Activated naive CD8-positive, alpha-beta T cell treated with anti-CD3 and anti-CD28 coated beads, Interleukin-2, amount 10 ng/mL, durations not matched to agents 7 days and 5 days (primary cell): ENCODE measurements around the gene GAK. TPM values are rescaled to one million over a fixed set of nuclear protein-coding genes. Genes with fewer than 3 reads are reported as not detected.
"Not testable (repeated sequence)": the region's sequence is repeated elsewhere in the genome, so short reads cannot be mapped to it uniquely, and the experiment has no call there.

Source experiments
- ATAC-seq: fragments of 150-1000 bp; cut with Tn5 transposase; one replicate; pipeline ENCODE4 v1.10.0; 2021; ENCODE audit warnings: low read depth, moderate library complexity
- POLR2A ChIA-PET: fragments of 350-600 bp; sonication (Branson Sonifier 250); formaldehyde crosslinking; loops from one replicate; lab custom pipeline; 2021; ENCODE audit warnings: antibody characterized with exemption; lab: Charles Lee
- DNase-seq: peaks from one replicate; pipeline ENCODE4 v3.0.0; 2021
- H3K27ac Mint-ChIP-seq: one replicate; pipeline ENCODE4 v1.8.0; 2022; ENCODE audit warnings: mild to moderate bottlenecking, mixed read lengths
- H3K27me3 Mint-ChIP-seq: one replicate; pipeline ENCODE4 v1.8.0; 2022; ENCODE audit warnings: mild to moderate bottlenecking, moderate library complexity, mixed read lengths
- H3K36me3 Mint-ChIP-seq: one replicate; pipeline ENCODE4 v1.8.0; 2021; ENCODE audit warnings: mild to moderate bottlenecking, mixed read lengths
- H3K4me1 Mint-ChIP-seq: one replicate; pipeline ENCODE4 v1.8.0; 2021; ENCODE audit warnings: mixed read lengths
- H3K4me3 Mint-ChIP-seq: one replicate; pipeline ENCODE4 v1.8.0; 2022; ENCODE audit warnings: mild to moderate bottlenecking, moderate library complexity, mixed read lengths
- H3K9me3 Mint-ChIP-seq: one replicate; pipeline ENCODE4 v1.8.0; 2021; ENCODE audit warnings: mixed read lengths
- total RNA-seq, 2 experiments: library from RNA; stranded (reverse); gene quantifications; one replicate each; pipeline ENCODE4 v1.2.3, GENCODE V29; 2021

GAK gene
- 100 to 1,000 TPM; 169 to 182 TPM for total RNA-seq

DNA sequence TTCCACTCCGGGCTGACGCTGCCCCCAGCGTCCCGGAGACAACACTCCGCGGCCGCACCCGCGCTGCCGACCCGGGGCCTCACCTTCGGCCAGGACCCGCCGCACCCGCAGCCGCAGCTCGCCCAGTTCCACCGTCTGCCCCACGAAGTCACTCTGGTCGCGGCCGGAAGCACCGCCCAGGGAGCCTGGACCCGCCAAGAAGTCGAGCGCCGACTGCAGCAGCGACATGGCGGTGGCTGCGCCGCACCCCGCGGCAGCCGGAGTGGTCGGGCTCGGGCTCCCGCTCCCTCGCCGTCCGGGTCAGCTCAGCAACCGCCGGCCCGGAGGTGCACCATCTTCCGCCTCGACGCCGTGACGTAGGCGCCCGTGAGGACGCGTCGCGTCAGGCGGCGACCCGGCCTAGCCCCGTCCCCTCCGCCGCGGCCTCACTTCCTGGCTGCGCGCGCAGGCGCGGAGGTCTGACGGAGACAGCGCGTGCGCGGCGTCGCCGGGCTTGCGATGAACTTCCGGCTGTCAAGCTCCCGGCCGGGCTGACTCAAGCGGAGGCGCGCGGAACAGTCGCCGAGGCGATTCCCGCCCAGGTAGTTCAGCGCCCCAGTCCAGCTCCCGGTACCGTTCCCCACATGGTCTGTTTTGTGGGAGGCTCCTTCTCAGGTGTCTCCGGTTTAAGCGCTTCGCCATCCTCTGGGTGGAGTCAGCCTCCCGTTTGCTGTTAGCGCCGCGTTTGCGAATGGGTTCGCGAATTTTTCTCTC lies at the start of gene GAK, which contains the start of gene TMEM175:
GAK (minus strand) TSS at position 357 of the 753 bp plus-strand sequence; CDS start at position 228, 129 bp downstream.
TMEM175 (plus strand) TSS at position 501 of the 753 bp plus-strand sequence. CDS start 15,280 bp downstream, outside the sequence.
- peak; percentile 99 for DNase-seq
- POLR2A ChIA-PET, result interaction anchor here (0.8 to 5.4 kb wide), 11 partner anchors 8 to 358 kb away, joined by 3 to 35 read pairs (median 3); partner anchors contain the start of genes DGKQ, FGFRL1, IDUA and MAEA
- ATAC-seq, result peak; percentile 96
- no peaks in the 10 kb centered on the region for H3K36me3 Mint-ChIP-seq
- peak within 1 kb of the TSS; percentile 95 for H3K27ac Mint-ChIP-seq
- peak within 1 kb of the TSS; percentile 93 for H3K4me3 Mint-ChIP-seq
- no peaks in the 10 kb centered on the region for H3K9me3 Mint-ChIP-seq
- H3K27me3 Mint-ChIP-seq, result no peaks in the 10 kb centered on the region
- H3K4me1 Mint-ChIP-seq, result peaks cover 23% of the 10 kb centered on the region

DNA sequence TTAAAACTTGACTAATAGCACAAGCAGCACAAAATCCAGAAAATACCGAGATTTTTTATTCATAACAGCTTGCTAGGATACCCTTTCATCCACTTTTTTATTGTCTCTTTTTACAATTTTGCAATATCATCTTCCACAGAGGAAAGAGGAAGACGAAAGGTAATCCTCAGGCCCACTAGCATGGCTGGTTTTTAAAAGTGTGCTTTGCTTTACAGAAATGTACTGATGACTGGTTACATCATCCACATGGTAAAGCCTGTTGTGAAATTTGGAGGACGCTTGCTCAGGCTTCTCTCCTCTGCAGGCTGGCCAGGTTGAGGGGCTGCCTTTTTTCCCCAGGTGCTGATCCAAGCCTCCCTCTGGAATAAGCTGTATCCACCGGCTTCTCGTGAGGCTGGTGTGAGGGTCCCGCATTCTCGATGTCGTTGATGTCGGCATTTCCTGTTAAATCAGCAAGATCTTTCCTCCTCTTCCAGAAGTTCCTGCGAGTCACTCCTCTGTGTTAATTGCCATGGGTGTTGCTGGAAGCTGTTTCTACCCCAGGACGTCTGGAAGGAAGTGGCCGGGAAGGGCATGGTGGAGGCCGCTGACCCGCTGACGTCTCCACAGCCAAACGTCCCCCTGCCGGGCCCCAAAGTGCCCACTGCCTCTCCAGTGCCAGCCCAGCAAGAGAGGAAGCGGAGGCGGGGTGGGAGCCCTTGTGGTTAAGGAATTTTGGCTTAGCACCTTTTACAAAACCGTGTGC lies 47.0 kb upstream of the GAK start:
- Mint-ChIP-seq H3K4me1 (peaks cover 4% of the 10 kb centered on the region), H3K27ac (no peak overlapping the region), H3K9me3 (no peaks in the 10 kb centered on the region), H3K27me3 (no peaks in the 10 kb centered on the region), H3K4me3 (no peak overlapping the region), H3K36me3 (no peaks in the 10 kb centered on the region)
- POLR2A ChIA-PET, result no interaction called here
- ATAC-seq, result no peak
- DNase-seq, result no peak

GRCh38 chr4:976016-976415 lies 43.9 kb upstream of the GAK start:
- ATAC-seq, H3K4me1 Mint-ChIP-seq, DNase-seq, H3K4me3 Mint-ChIP-seq, H3K36me3 Mint-ChIP-seq, H3K27me3 Mint-ChIP-seq, H3K27ac Mint-ChIP-seq, H3K9me3 Mint-ChIP-seq, POLR2A ChIA-PET: not testable (repeated sequence)

DNA sequence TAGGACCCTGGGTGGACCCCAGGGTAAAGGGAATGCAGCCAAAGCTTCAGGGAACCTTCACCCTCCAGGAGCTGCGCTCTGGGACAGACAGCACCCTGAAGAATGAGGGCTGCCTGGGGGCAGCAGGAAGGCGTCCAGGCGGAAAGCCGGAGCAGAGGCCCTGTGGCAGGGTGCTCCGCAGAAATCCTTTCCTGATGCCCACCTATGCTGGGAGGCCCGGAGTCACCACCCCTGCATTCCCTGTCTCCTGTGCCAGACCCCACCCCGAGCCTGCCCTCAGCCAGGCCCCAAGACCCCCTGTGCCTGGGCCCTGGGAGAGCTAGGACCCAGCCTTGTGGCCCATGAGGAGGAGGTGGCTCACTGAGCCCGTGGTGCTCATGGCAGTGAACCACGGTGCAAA lies 42.6 kb upstream of the GAK start:
- Mint-ChIP-seq H3K27ac (no peak overlapping the region), H3K27me3 (no peaks in the 10 kb centered on the region), H3K4me3 (no peak overlapping the region), H3K9me3 (no peaks in the 10 kb centered on the region), H3K36me3 (no peaks in the 10 kb centered on the region), H3K4me1 (peaks cover 11% of the 10 kb centered on the region)
- DNase-seq, result no peak
- no peak for ATAC-seq
- POLR2A ChIA-PET, result interaction anchor here (0.5 kb wide), 1 partner anchor 35 kb away, joined by 3 read pairs; no protein-coding TSS in a partner anchor

DNA sequence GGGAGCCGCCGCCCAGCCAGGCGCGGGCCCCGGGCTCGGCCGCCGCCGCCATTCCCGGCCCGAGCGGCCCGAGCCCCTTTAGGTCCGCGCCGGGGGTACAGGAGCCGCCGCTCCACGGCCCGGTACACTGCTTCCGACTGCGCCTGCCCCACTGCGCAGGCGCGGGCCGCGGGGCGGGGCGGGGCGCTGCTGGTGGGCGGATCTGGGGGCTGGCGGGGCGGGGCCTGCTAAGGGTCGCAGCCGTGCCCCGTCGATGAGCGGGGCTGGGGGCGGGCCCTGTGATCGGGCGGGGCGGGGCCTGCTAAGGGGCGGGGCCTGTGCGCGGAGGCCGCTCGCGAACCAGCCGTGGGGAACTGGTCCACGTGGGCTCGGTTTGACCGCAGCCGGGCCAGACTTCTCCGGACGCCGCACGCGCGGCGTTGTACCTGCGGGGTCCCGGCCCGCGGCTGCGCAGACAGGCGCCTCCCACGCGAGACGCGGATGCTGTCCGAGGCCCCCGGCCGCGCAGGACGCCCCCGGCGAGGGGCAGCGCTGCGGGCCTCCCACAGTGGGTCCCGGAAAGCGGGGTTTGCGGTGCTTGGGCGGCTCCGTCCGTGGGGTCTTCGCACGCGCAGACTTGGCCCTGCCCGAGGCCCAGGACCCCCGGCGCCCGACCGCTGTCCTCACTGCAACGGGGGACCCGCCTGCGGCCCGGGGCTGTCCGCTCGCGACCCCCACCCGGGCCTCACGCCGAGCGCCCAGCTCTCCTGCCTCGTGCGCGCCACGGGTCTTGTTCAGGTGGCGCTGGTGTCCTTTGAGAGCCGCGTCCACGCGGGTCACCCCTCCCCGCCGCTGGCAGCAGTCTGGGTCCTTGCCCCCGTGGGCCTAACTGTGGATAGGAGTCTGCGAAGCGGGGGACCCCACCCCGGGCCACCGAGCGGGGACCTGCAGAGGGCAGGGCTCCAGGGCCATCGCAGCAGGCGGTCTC lies 41.6 kb upstream of the GAK start, which contains the start of gene DGKQ:
DGKQ (minus strand) TSS at position 139 of the 967 bp plus-strand sequence; CDS start at position 52, 87 bp downstream.
- Mint-ChIP-seq H3K9me3 (no peaks in the 10 kb centered on the region), H3K36me3 (no peaks in the 10 kb centered on the region), H3K27me3 (no peaks in the 10 kb centered on the region), H3K4me1 (peaks cover 11% of the 10 kb centered on the region), H3K4me3 (peak within 1 kb of the TSS; percentile 58), H3K27ac (no peak within 1 kb of the TSS)
- POLR2A ChIA-PET, result interaction anchor here (1.2 to 2.0 kb wide), 2 partner anchors 42 to 199 kb away, joined by 3 to 6 read pairs; partner anchors contain the start of genes GAK and TMEM175
- peak; percentile 93 for DNase-seq
- peak; percentile 87 for ATAC-seq

DNA sequence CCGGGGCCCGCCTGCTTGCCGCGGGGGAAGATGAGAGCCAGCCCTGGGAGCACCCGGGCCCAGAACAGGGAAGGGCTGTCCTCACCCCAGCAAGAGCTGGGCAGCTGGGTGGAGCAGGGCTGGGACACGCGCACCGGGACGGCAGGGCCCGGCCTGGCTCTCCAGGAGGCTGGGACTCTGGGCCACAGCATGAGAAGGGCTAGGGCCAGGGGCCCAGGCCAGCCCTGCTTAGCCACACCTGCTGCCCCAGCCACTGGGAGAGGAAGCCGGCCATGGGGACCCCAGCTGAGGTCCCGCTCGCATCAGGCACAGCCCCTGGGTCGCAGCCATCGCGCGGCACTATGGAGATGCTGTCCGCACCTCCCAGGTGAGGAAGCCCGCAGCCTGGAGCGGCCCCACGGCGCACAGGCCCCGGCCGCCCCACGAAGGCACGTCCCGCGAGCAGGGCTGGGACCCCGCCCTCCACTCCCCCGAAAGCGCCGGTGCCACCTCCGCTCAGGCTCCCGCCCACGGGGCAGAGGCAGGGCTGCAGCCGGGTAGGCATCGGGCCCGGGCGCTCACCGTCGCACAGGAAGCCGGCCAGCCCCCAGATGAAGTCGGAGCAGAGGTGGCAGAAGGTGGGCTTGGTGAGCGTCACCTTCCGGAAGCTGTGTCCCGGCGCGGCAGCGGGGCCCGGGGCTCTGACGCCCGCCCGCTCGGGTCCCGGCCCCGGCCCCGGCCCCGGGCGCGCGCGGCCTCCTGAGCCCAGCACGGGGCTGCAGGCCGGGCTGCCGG lies 40.7 kb upstream of the GAK start:
- Mint-ChIP-seq H3K27ac (no peak overlapping the region), H3K4me1 (peaks cover 11% of the 10 kb centered on the region), H3K9me3 (no peaks in the 10 kb centered on the region), H3K36me3 (no peaks in the 10 kb centered on the region), H3K4me3 (peak overlapping the region; percentile 58), H3K27me3 (no peaks in the 10 kb centered on the region)
- peak; percentile 70 for DNase-seq
- POLR2A ChIA-PET, result interaction anchor here (1.2 to 2.0 kb wide), 2 partner anchors 41 to 198 kb away, joined by 3 to 6 read pairs; partner anchors contain the start of genes GAK and TMEM175
- peak; percentile 49 for ATAC-seq

GRCh38 chr4:971666-972500 lies 39.8 kb upstream of the GAK start:
- no peaks in the 10 kb centered on the region for H3K36me3 Mint-ChIP-seq
- ATAC-seq, result no peak
- DNase-seq, result no peak
- no peaks in the 10 kb centered on the region for H3K27me3 Mint-ChIP-seq
- H3K9me3 Mint-ChIP-seq, result no peaks in the 10 kb centered on the region
- POLR2A ChIA-PET, result interaction anchor here (2.0 kb wide), 1 partner anchor 40 kb away, joined by 6 read pairs; the partner anchor contains the start of genes GAK and TMEM175
- no peak overlapping the region for H3K27ac Mint-ChIP-seq
- H3K4me3 Mint-ChIP-seq, result peak overlapping the region; percentile 58
- peaks cover 11% of the 10 kb centered on the region for H3K4me1 Mint-ChIP-seq

DNA sequence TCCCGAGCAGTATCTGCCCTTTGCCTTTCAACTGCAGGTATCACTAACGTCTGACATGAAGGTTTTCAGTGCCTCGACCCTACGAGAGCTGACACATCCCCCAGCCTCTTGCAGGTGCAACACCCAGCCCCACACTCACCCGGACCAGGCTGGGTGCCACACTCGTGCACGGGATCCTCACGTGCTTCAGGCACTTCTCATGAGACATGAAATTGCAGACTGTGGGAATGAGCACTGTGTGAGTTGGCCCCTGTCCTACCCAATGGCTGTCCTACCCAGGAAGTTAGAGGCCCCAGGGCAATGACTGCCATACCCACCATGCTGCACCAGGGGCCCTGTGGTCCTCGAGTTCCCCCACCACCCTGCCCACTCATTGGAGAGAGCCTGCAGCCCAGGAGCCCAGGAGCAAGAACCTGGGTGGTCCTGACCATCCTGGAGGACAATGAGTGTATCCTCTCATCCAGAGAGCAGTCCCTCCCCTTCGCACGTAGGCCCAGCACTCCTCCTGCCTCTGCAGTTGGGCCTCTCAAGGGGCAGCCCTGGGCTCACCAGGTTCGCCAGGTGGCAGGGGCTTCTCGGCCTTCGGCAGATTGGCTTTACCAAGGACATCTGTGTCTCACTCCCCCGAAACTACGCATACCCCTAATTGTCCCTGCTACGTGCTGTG lies 38.9 kb upstream of the GAK start:
- DNase-seq (no peak), ATAC-seq (no peak)
- Mint-ChIP-seq H3K4me3 (peak overlapping the region; percentile 22), H3K27ac (no peak overlapping the region), H3K27me3 (no peaks in the 10 kb centered on the region), H3K9me3 (no peaks in the 10 kb centered on the region), H3K36me3 (peaks cover under 1% of the 10 kb centered on the region), H3K4me1 (peaks cover 7% of the 10 kb centered on the region)
- POLR2A ChIA-PET, result interaction anchor here (1.0 kb wide), 1 partner anchor 41 kb away, joined by 3 read pairs; no protein-coding TSS in a partner anchor

DNA sequence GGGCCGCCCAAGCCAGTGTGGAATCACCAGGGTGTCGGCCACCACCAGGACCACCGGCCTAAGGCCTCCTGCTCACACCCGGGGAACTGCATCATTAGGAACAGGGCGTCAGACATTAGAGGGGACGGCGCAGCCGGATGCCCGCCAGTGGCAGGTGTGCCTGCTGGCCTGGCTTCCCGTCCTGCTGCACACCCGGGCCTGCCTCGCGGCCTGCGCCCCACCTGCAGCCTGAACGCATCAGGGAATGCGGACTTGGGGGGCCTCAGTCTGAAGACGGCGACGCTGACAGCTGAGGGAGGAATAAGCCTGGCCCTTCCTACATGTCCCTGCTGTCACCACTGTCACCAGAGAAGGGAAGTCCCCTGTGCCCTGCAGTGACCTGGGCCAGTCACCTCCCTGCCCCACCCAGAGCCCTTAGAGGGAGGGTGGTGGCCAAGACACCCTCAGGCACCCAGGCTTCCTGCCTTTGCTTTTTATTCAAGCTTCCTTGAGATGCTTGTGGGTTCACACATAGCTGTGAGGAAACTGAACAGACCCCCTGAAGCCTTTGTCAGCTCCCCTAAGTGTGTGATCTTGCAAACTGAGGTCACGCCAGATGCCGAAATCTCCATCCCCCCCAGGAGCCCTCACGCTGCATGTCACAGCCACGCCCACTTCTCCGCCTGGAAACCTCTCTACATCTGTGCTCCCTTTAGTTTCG lies 38.1 kb upstream of the GAK start:
- POLR2A ChIA-PET, result interaction anchor here (1.0 kb wide), 1 partner anchor 40 kb away, joined by 3 read pairs; no protein-coding TSS in a partner anchor
- Mint-ChIP-seq H3K4me1 (peaks cover 7% of the 10 kb centered on the region), H3K36me3 (peaks cover 1% of the 10 kb centered on the region), H3K27me3 (no peaks in the 10 kb centered on the region), H3K27ac (no peak overlapping the region), H3K4me3 (no peak overlapping the region), H3K9me3 (no peaks in the 10 kb centered on the region)
- DNase-seq (no peak), ATAC-seq (no peak)

GRCh38 chr4:968621-969394 lies 36.7 kb upstream of the GAK start:
- no peak overlapping the region for H3K27ac Mint-ChIP-seq
- H3K36me3 Mint-ChIP-seq, result peaks cover 1% of the 10 kb centered on the region
- no peaks in the 10 kb centered on the region for H3K9me3 Mint-ChIP-seq
- DNase-seq (no peak), ATAC-seq (no peak)
- H3K27me3 Mint-ChIP-seq, result no peaks in the 10 kb centered on the region
- peaks cover 7% of the 10 kb centered on the region for H3K4me1 Mint-ChIP-seq
- POLR2A ChIA-PET, result no interaction called here
- no peak overlapping the region for H3K4me3 Mint-ChIP-seq
